NT2/D1 (cell line): ENCODE results near the gene AGMAT.

Experiments used
- DNase-seq: peaks from one replicate; pipeline ENCODE4 v3.0.0-alpha.2; 2011; ENCODE audit warnings: low read depth, low spot score
- H3K27me3 ChIP-seq: 2 replicates; pipeline ENCODE4 v1.6.0; 2011; ENCODE audit warnings: mild to moderate bottlenecking; ENCODE audit not compliant: insufficient read length, insufficient read depth
- H3K36me3 ChIP-seq: 2 replicates; pipeline ENCODE4 v1.6.1; 2011; ENCODE audit warnings: mild to moderate bottlenecking, low read length, mixed read lengths; ENCODE audit not compliant: insufficient read depth, insufficient read length
- H3K4me1 ChIP-seq: 2 replicates; pipeline ENCODE4 v1.5.1; 2011; ENCODE audit not compliant: insufficient read depth, insufficient read length
- H3K4me3 ChIP-seq: 2 replicates; pipeline ENCODE4 v1.5.1; 2011; ENCODE audit warnings: low read depth; ENCODE audit not compliant: insufficient read length
- H3K9ac ChIP-seq: 2 replicates; pipeline ENCODE4 v1.6.0; 2011; ENCODE audit warnings: low read depth; ENCODE audit not compliant: insufficient read length
- H3K9me3 ChIP-seq: 2 replicates; pipeline ENCODE4 v1.5.1; 2011; ENCODE audit warnings: mild to moderate bottlenecking, low read length; ENCODE audit not compliant: insufficient read depth
- SUZ12 ChIP-seq: IDR thresholded peaks from 2 replicates; pipeline ENCODE4 v1.6.1; 2011; ENCODE audit not compliant: insufficient read length, insufficient read depth; ENCODE audit errors: extremely low read depth
- YY1 ChIP-seq: IDR thresholded peaks from 2 replicates; pipeline ENCODE4 v1.6.1; 2011; ENCODE audit not compliant: insufficient read length, insufficient read depth
- ZNF274 ChIP-seq: IDR thresholded peaks from 2 replicates; pipeline ENCODE4 v1.6.1; 2011; ENCODE audit warnings: mild to moderate bottlenecking, low read depth, low read length

The AGMAT gene

DNA sequence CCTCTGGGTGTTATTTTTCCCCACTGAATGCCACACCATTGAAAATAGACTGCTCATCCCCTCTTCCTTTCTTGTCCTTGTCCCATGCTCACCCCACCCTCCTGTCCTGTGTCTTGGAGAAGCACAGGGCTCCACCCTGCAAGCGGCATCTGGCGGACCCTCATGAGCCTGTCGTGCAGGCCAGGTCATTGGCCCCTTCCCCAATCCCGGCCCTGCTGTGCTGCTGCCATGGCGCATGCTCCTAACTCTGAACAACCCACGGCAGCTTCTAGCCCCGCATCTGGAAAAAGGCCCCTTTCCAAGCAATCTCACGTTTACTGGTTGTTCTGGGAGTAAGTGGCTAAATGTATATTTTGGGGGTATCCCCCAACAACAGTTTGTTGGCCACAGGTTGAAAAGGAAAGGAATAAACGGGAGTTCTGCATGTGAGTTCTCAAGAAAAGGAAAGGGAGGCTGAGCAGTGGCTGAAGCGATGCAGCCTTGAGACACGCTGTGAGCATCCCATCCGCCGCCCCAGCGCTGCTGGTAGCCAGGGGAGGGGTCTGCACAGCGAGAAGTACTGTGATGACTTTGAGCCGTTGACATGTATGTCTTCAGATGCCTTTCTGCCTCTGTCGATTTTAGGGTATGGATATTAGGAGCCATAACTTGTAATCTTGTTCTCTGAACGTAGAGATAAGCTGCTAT lies 16.3 kb downstream of the AGMAT start:
- H3K9me3 ChIP-seq = no peaks in the 10 kb centered on the region
- H3K9ac ChIP-seq = no peak overlapping the region
- peaks cover 74% of the 10 kb centered on the region for H3K36me3 ChIP-seq
- no peaks in the 10 kb centered on the region for H3K4me1 ChIP-seq
- TF ChIP-seq SUZ12 = no peak
- TF ChIP-seq YY1 = no peak
- H3K4me3 ChIP-seq = no peak overlapping the region
- no peak for DNase-seq
- no peaks in the 10 kb centered on the region for H3K27me3 ChIP-seq

GRCh38 chr1:15559189-15559810 lies 25.6 kb downstream of the AGMAT start:
- Histone ChIP-seq H3K4me3 (no peak overlapping the region), H3K9me3 (no peaks in the 10 kb centered on the region), H3K36me3 (peaks cover 40% of the 10 kb centered on the region), H3K4me1 (no peaks in the 10 kb centered on the region), H3K27me3 (no peaks in the 10 kb centered on the region), H3K9ac (no peak overlapping the region)
- TF ChIP-seq YY1 (no peak), ZNF274 (no peak), SUZ12 (no peak)
- no peak for DNase-seq

DNA sequence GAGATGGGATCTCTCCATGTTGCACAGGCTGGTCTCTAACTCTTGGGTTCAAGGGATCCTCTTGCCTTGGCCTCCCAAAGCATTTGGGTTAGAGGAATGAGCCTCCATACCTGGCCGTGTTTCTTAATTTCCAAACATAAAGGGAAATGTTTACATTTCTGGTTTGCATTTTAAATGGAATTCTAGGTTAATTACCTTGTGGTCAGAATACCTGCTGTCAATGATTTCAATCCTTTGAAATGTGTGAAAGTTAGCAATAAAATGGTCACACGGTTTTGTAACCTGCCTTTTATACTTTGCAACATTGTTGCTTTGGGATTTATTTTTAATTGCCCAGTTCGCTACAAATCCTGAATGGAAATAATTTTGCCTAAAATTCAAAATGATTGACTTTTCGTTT lies 26.3 kb downstream of the AGMAT start:
- Histone ChIP-seq H3K4me1 (no peaks in the 10 kb centered on the region), H3K4me3 (no peak overlapping the region), H3K27me3 (no peaks in the 10 kb centered on the region), H3K9ac (no peak overlapping the region), H3K9me3 (no peaks in the 10 kb centered on the region), H3K36me3 (peaks cover 35% of the 10 kb centered on the region)
- DNase-seq = no peak
- TF ChIP-seq YY1 (no peak), SUZ12 (no peak), ZNF274 (no peak)

- H3K9me3 ChIP-seq = no peaks in the 10 kb centered on the region
- H3K27me3 ChIP-seq = no peaks in the 10 kb centered on the region
- H3K9ac ChIP-seq = no peak overlapping the region
- peaks cover 30% of the 10 kb centered on the region for H3K36me3 ChIP-seq
- no peak for DNase-seq
- TF ChIP-seq SUZ12 = no peak
- no peak for TF ChIP-seq YY1
- no peak for TF ChIP-seq ZNF274
- H3K4me3 ChIP-seq = no peak overlapping the region
- H3K4me1 ChIP-seq = no peaks in the 10 kb centered on the region
Measured at GRCh38 chr1:15557594-15557993, 27.3 kb downstream of the AGMAT start.

DNA sequence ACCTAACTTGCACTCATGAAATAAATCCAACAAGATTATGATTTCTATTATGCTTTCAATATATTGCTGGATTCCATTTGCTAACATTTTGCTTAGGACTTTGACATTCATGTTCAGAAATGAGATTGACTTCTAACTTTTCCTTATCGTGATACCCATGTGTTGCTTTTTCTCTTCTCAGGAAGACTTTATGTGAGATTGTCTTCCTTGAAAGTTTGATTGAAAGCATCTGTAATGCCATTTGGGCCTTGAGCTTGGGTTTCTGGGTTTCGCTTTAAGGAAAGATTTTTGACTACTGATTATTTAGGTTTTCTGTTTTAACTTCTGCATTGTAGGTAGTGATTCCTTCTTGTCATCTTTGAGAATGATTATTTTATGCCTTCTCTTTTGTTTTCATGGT lies 27.8 kb downstream of the AGMAT start:
- peaks cover 24% of the 10 kb centered on the region for H3K36me3 ChIP-seq
- no peaks in the 10 kb centered on the region for H3K9me3 ChIP-seq
- no peak for TF ChIP-seq SUZ12
- no peak for TF ChIP-seq ZNF274
- TF ChIP-seq YY1 = no peak
- DNase-seq = no peak
- H3K9ac ChIP-seq = no peak overlapping the region
- no peaks in the 10 kb centered on the region for H3K27me3 ChIP-seq
- H3K4me3 ChIP-seq = no peak overlapping the region
- H3K4me1 ChIP-seq = no peaks in the 10 kb centered on the region

- no peaks in the 10 kb centered on the region for H3K4me1 ChIP-seq
- peaks cover 40% of the 10 kb centered on the region for H3K36me3 ChIP-seq
- no peaks in the 10 kb centered on the region for H3K27me3 ChIP-seq
- TF ChIP-seq SUZ12 (no peak), ZNF274 (no peak), YY1 (no peak)
- H3K4me3 ChIP-seq = no peak overlapping the region
- no peak for DNase-seq
- no peaks in the 10 kb centered on the region for H3K9me3 ChIP-seq
- no peak overlapping the region for H3K9ac ChIP-seq
Measured at GRCh38 chr1:15550573-15550972, 34.3 kb downstream of the AGMAT start.

- Histone ChIP-seq H3K4me1 (no peaks in the 10 kb centered on the region), H3K9ac (no peak overlapping the region), H3K36me3 (peaks cover 72% of the 10 kb centered on the region), H3K27me3 (no peaks in the 10 kb centered on the region), H3K4me3 (no peak overlapping the region), H3K9me3 (no peaks in the 10 kb centered on the region)
- TF ChIP-seq SUZ12 (no peak), YY1 (no peak), ZNF274 (no peak)
- no peak for DNase-seq
Measured at GRCh38 chr1:15546641-15547040, 38.2 kb downstream of the AGMAT start.
